ENCODE data around the gene PSMB8.

DNA sequence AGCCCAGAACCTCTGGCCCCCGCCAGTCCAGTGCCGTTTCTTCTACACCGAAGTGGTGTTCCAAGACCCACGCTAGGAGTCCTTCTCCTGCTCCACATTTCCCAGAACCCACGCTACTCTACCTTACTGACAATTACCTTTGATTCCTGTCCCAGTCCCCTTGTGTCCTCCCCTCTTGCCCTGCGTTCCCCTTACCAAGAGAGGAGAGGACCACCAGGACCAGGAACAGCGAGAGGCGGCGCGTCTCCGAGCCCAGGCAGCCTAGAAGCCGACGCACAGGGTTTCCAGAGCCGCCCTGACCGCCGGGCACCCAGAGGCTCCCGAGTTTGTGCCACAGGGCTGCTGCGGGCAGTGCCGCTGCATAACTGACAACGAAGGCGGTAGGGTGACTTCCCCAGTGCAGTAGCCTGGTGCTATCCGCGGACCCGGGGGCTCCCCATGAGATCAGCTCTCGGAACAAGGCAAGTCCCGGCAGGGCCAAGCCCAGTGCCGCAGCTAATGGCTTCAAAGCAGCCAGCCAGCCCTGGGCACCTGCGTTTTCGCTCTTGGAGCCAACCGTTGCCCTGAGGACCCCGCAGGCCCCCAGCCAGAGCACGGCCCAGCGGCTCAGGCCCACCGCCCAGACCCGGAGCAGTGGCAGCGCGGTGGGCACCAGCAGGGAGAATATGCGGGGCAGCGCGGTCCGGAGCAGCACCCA is 9.1 kb upstream of the PSMB8 start:
- TF ChIP-seq POLR2AphosphoS5 (IDR thresholded peaks at IDR 0.05; ENCODE audit: low read depth, low read length) (no peak), TAF1 (IDR thresholded peaks at IDR 0.05; ENCODE audit: borderline replicate concordance, insufficient read depth, low read length) (no peak), SIN3A (IDR thresholded peaks at IDR 0.05; ENCODE audit: borderline replicate concordance, insufficient read depth, low read length) (no peak)
- TF ChIP-seq, protein P1, sequence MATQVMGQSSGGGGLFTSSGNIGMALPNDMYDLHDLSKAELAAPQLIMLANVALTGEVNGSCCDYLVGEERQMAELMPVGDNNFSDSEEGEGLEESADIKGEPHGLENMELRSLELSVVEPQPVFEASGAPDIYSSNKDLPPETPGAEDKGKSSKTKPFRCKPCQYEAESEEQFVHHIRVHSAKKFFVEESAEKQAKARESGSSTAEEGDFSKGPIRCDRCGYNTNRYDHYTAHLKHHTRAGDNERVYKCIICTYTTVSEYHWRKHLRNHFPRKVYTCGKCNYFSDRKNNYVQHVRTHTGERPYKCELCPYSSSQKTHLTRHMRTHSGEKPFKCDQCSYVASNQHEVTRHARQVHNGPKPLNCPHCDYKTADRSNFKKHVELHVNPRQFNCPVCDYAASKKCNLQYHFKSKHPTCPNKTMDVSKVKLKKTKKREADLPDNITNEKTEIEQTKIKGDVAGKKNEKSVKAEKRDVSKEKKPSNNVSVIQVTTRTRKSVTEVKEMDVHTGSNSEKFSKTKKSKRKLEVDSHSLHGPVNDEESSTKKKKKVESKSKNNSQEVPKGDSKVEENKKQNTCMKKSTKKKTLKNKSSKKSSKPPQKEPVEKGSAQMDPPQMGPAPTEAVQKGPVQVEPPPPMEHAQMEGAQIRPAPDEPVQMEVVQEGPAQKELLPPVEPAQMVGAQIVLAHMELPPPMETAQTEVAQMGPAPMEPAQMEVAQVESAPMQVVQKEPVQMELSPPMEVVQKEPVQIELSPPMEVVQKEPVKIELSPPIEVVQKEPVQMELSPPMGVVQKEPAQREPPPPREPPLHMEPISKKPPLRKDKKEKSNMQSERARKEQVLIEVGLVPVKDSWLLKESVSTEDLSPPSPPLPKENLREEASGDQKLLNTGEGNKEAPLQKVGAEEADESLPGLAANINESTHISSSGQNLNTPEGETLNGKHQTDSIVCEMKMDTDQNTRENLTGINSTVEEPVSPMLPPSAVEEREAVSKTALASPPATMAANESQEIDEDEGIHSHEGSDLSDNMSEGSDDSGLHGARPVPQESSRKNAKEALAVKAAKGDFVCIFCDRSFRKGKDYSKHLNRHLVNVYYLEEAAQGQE (IDR thresholded peaks at IDR 0.05; ENCODE audit: insufficient read depth in 1 of 2, low read depth in 2 of 2, low read length in 2 of 2) = no peak

Data from PFSK-1 (cell line).